ENCODE data around the gene IP6K1.

- TF ChIP-seq, protein P1, sequence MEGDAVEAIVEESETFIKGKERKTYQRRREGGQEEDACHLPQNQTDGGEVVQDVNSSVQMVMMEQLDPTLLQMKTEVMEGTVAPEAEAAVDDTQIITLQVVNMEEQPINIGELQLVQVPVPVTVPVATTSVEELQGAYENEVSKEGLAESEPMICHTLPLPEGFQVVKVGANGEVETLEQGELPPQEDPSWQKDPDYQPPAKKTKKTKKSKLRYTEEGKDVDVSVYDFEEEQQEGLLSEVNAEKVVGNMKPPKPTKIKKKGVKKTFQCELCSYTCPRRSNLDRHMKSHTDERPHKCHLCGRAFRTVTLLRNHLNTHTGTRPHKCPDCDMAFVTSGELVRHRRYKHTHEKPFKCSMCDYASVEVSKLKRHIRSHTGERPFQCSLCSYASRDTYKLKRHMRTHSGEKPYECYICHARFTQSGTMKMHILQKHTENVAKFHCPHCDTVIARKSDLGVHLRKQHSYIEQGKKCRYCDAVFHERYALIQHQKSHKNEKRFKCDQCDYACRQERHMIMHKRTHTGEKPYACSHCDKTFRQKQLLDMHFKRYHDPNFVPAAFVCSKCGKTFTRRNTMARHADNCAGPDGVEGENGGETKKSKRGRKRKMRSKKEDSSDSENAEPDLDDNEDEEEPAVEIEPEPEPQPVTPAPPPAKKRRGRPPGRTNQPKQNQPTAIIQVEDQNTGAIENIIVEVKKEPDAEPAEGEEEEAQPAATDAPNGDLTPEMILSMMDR (IDR thresholded peaks at IDR 0.05), result no peak
- TF ChIP-seq POLR2A (IDR thresholded peaks at IDR 0.05), result no peak
- TF ChIP-seq POLR2AphosphoS5 (IDR thresholded peaks at IDR 0.05), result no peak
Measured at GRCh38 chr3:49725906-49726681, 60.2 kb downstream of the IP6K1 start.

All from breast epithelium (tissue), 3 donors.